Caco-2 (cell line): ENCODE data around the gene LDLRAD3. TPM values are rescaled to one million over a fixed set of nuclear protein-coding genes. Genes with fewer than 3 reads are reported as not detected.

Source experiments
- BruUV-seq: library from RNA; stranded (reverse); fragments of 400-500 nt; replicated peaks from 2 replicates; lab custom pipeline; 2021; lab: Mats Ljungman, UMichigan
- CTCF ChIA-PET: fragments of 300-600 bp; sonication (Branson Sonifier 250); formaldehyde crosslinking; loops from one replicate; lab custom pipeline; 2022; ENCODE audit warnings: antibody characterized with exemption; lab: Charles Lee
- POLR2A ChIA-PET: fragments of 300-600 bp; sonication (Branson Sonifier 250); formaldehyde crosslinking; loops from one replicate; lab custom pipeline; 2022; ENCODE audit warnings: antibody characterized with exemption; lab: Charles Lee
- DNase-seq, 2 experiments: peaks; one replicate each; pipeline versions ENCODE4 v3.0.0 to v3.0.0-alpha.2; 2020 to 2022
- H3K27me3 ChIP-seq: replicated peaks from 2 replicates; pipeline ENCODE4 v1.6.0; 2011; ENCODE audit warnings: low read length; ENCODE audit not compliant: control insufficient read depth, insufficient read depth
- H3K36me3 ChIP-seq: 2 replicates; pipeline ENCODE4 v1.5.1; 2011; ENCODE audit warnings: low read length; ENCODE audit not compliant: control insufficient read depth, insufficient read depth
- H3K4me1 ChIP-seq: fragments of 250-450 bp; sonication (Bioruptor Pico); 2 replicates; pipeline ENCODE4 v1.5.1; 2020; ENCODE audit warnings: mild to moderate bottlenecking
- H3K4me3 ChIP-seq: 2 replicates; pipeline ENCODE4 v1.5.1; 2011; ENCODE audit warnings: low read depth, mild to moderate bottlenecking, control low read depth, low read length
- H3K9me3 ChIP-seq: fragments of 250-450 bp; sonication (Bioruptor Pico); 2 replicates; pipeline ENCODE4 v1.5.1; 2020; ENCODE audit warnings: mild to moderate bottlenecking, moderate library complexity
- H3K27ac Mint-ChIP-seq: one replicate; pipeline ENCODE4 v1.8.0; 2022; ENCODE audit warnings: mixed read lengths; ENCODE audit not compliant: unreplicated experiment
- H3K27me3 Mint-ChIP-seq: one replicate; pipeline ENCODE4 v1.8.0; 2022; ENCODE audit warnings: mixed read lengths; ENCODE audit not compliant: insufficient read depth, unreplicated experiment
- H3K36me3 Mint-ChIP-seq: one replicate; pipeline ENCODE4 v1.8.0; 2022; ENCODE audit warnings: mild to moderate bottlenecking, mixed read lengths; ENCODE audit not compliant: insufficient read depth, unreplicated experiment
- H3K4me1 Mint-ChIP-seq: one replicate; pipeline ENCODE4 v1.8.0; 2022; ENCODE audit warnings: low read depth, mixed read lengths; ENCODE audit not compliant: unreplicated experiment
- H3K4me3 Mint-ChIP-seq: one replicate; pipeline ENCODE4 v1.8.0; 2022; ENCODE audit warnings: mild to moderate bottlenecking, moderate library complexity, mixed read lengths; ENCODE audit not compliant: unreplicated experiment
- H3K9me3 Mint-ChIP-seq: one replicate; pipeline ENCODE4 v1.8.0; 2022; ENCODE audit warnings: mixed read lengths; ENCODE audit not compliant: unreplicated experiment
- CTCF ChIP-seq, 2 experiments: fragments of 200-600 bp in 1 of 2; IDR thresholded peaks; 1 replicate in 1 of 2; 2 replicates in 1 of 2; pipeline versions ENCODE4 v1.5.1 to v1.8.0; 2011 to 2022; ENCODE audit warnings: antibody characterized with exemption in 1 of 2, control low read depth in 1 of 2, inconsistent platforms in 1 of 2, low read depth in 1 of 2, low read length in 1 of 2, mild to moderate bottlenecking in 1 of 2, moderate library complexity in 1 of 2; ENCODE audit not compliant: insufficient read depth in 1 of 2, severe bottlenecking in 1 of 2, unreplicated experiment in 1 of 2
- intact Hi-C: fragments of 100-400 bp; cut with micrococcal nuclease; formaldehyde crosslinking; loops from one replicate; pipeline ENCODE4 v1.10.0; 2022; ENCODE audit not compliant: unreplicated experiment
- total RNA-seq: library from RNA; stranded (reverse); gene quantifications from 2 replicates; pipeline ENCODE4 v1.2.3, GENCODE V29; 2022

LDLRAD3 gene
- total RNA-seq, 1 experiment from 2014 or later: 9.9 TPM

- Mint-ChIP-seq H3K27me3 (no peaks in the 10 kb centered on the region), H3K27ac (no peak overlapping the region), H3K4me1 (no peaks in the 10 kb centered on the region), H3K9me3 (no peaks in the 10 kb centered on the region), H3K4me3 (no peak overlapping the region), H3K36me3 (no peaks in the 10 kb centered on the region)
- no TSS peak for BruUV-seq
- no peak for TF ChIP-seq CTCF (IDR thresholded peaks at IDR 0.05; ENCODE audit: insufficient read depth in 1 of 2, low read depth in 1 of 2, low read length in 1 of 2, severe bottlenecking in 1 of 2, unreplicated experiment in 1 of 2)
- ChIA-PET POLR2A (no interaction called here), CTCF (interaction anchor here (1.3 kb wide), 1 partner anchor 156 kb away, joined by 3 read pairs; no protein-coding TSS in a partner anchor)
- Histone ChIP-seq H3K9me3 (no peaks in the 10 kb centered on the region; the same call in 1 of the 2 replicates), H3K27me3 (no peaks in the 10 kb centered on the region), H3K4me1 (no peaks in the 10 kb centered on the region), H3K36me3 (no peaks in the 10 kb centered on the region), H3K4me3 (no peak overlapping the region)
- intact Hi-C loops: no loop called here
- no peak for DNase-seq
These were observed 34.3 kb downstream of the LDLRAD3 start for GRCh38 chr11:35978183-35978582.

GRCh38 chr11:35978891-35979290 is 35.0 kb downstream of the LDLRAD3 start:
- Histone ChIP-seq H3K9me3 (no peaks in the 10 kb centered on the region; the same call in 1 of the 2 replicates), H3K4me1 (no peaks in the 10 kb centered on the region), H3K27me3 (no peaks in the 10 kb centered on the region), H3K4me3 (no peak overlapping the region), H3K36me3 (no peaks in the 10 kb centered on the region)
- Mint-ChIP-seq H3K4me1 (no peaks in the 10 kb centered on the region), H3K36me3 (no peaks in the 10 kb centered on the region), H3K9me3 (no peaks in the 10 kb centered on the region), H3K27ac (no peak overlapping the region), H3K27me3 (no peaks in the 10 kb centered on the region), H3K4me3 (no peak overlapping the region)
- no peak for TF ChIP-seq CTCF (IDR thresholded peaks at IDR 0.05; ENCODE audit: insufficient read depth in 1 of 2, low read depth in 1 of 2, low read length in 1 of 2, severe bottlenecking in 1 of 2, unreplicated experiment in 1 of 2)
- no TSS peak for BruUV-seq
- CTCF ChIA-PET: interaction anchor here (1.3 kb wide), 1 partner anchor 157 kb away, joined by 3 read pairs; no protein-coding TSS in a partner anchor
- intact Hi-C loops: no loop called here
- DNase-seq: no peak
- POLR2A ChIA-PET: no interaction called here

- Histone ChIP-seq H3K9me3 (no peaks in the 10 kb centered on the region), H3K36me3 (no peaks in the 10 kb centered on the region), H3K4me1 (no peaks in the 10 kb centered on the region), H3K4me3 (no peak overlapping the region), H3K27me3 (no peaks in the 10 kb centered on the region)
- Mint-ChIP-seq H3K36me3 (no peaks in the 10 kb centered on the region), H3K27ac (no peak overlapping the region), H3K27me3 (no peaks in the 10 kb centered on the region), H3K4me3 (no peak overlapping the region), H3K9me3 (no peaks in the 10 kb centered on the region), H3K4me1 (no peaks in the 10 kb centered on the region)
- no TSS peak for BruUV-seq
- CTCF ChIA-PET: no interaction called here
- no peak for TF ChIP-seq CTCF (IDR thresholded peaks at IDR 0.05; ENCODE audit: insufficient read depth in 1 of 2, low read depth in 1 of 2, low read length in 1 of 2, severe bottlenecking in 1 of 2, unreplicated experiment in 1 of 2)
- no peak for DNase-seq
- intact Hi-C loops: no loop called here
- POLR2A ChIA-PET: no interaction called here
These were observed 37.0 kb downstream of the LDLRAD3 start for GRCh38 chr11:35980686-35981390.
